HepG2 (cell line): ENCODE data around the gene DNAI2. TPM values are rescaled to one million over a fixed set of nuclear protein-coding genes. Genes with fewer than 3 reads are reported as not detected.
A peak's percentile ranks its signal among the peaks of the same experiment; 100 is the strongest.

Source experiments
- FOXM1 ChIP-seq: sonication (generic); formaldehyde crosslinking; IDR thresholded peaks from 2 replicates; pipeline ENCODE4 v1.5.0; 2020; ENCODE audit warnings: missing genetic modification reagents
- KDM4B ChIP-seq: sonication (generic); formaldehyde crosslinking; IDR thresholded peaks from 2 replicates; pipeline ENCODE4 v1.4.0; 2020; ENCODE audit warnings: missing genetic modification reagents
- NFKB2 ChIP-seq: sonication (generic); formaldehyde crosslinking; IDR thresholded peaks from 2 replicates; pipeline ENCODE4 v1.4.0; 2020; ENCODE audit warnings: missing genetic modification reagents, borderline replicate concordance
- RAD21 ChIP-seq: fragments of 450-650 bp; formaldehyde crosslinking; IDR thresholded peaks from 2 replicates; pipeline ENCODE4 v1.5.0; 2020; ENCODE audit warnings: mild to moderate bottlenecking
- SCMH1 ChIP-seq: sonication (generic); formaldehyde crosslinking; IDR thresholded peaks from 2 replicates; pipeline ENCODE4 v1.9.0; 2021; ENCODE audit warnings: missing genetic modification reagents, mild to moderate bottlenecking, borderline replicate concordance
- ZBTB20 ChIP-seq: sonication (generic); formaldehyde crosslinking; IDR thresholded peaks from 2 replicates; pipeline ENCODE4 v1.8.1; 2023; ENCODE audit warnings: missing genetic modification reagents, low read depth, mild to moderate bottlenecking, borderline replicate concordance
- ZBTB7B ChIP-seq: sonication (generic); formaldehyde crosslinking; IDR thresholded peaks from 2 replicates; pipeline ENCODE4 v1.4.0; 2020; ENCODE audit warnings: missing genetic modification reagents
- ZMYM3 ChIP-seq: sonication (generic); formaldehyde crosslinking; IDR thresholded peaks from 2 replicates; pipeline ENCODE4 v1.5.1; 2020; ENCODE audit warnings: mild to moderate bottlenecking, missing genetic modification reagents
- ZNF274 ChIP-seq: sonication (generic); formaldehyde crosslinking; IDR thresholded peaks from 2 replicates; pipeline ENCODE4 v1.5.1; 2020; ENCODE audit warnings: mild to moderate bottlenecking, missing genetic modification reagents
- ZNF296 ChIP-seq: sonication (generic); formaldehyde crosslinking; conservative IDR thresholded peaks from 2 replicates; pipeline ENCODE4 v1.5.0; 2020; ENCODE audit warnings: mild to moderate bottlenecking, missing genetic modification reagents
- ZNF354B ChIP-seq: sonication (generic); formaldehyde crosslinking; IDR thresholded peaks from 2 replicates; pipeline ENCODE4 v1.8.0; 2022; ENCODE audit warnings: mild to moderate bottlenecking, missing genetic modification reagents
- ZNF737 ChIP-seq: sonication (generic); formaldehyde crosslinking; IDR thresholded peaks from 2 replicates; pipeline ENCODE4 v1.5.0; 2020; ENCODE audit warnings: missing genetic modification reagents, mild to moderate bottlenecking, borderline replicate concordance
- ZNF776 ChIP-seq: sonication (generic); formaldehyde crosslinking; IDR thresholded peaks from 2 replicates; pipeline ENCODE4 v1.4.0; 2020; ENCODE audit warnings: mild to moderate bottlenecking, missing genetic modification reagents
- polyA plus RNA-seq, 8 experiments: library from polyadenylated mRNA; depleted of rRNA in 3 of 8; stranded (reverse) in 7 of 8; unstranded in 1 of 8; fragments of >200 nt; fragmentation: Illumina TruSeq in 4 of 8; extraction: Trizol in 4 of 8; gene quantifications; 2 replicates each; pipeline versions ENCODE4 v1.2.1 to v1.2.3, GENCODE V29; 2011 to 2016; ENCODE audit warnings: low read depth in 4 of 8, missing spikeins in 1 of 8, mixed read lengths in 1 of 8; ENCODE audit not compliant: insufficient read depth in 1 of 8
- total RNA-seq, 5 experiments: library from RNA; depleted of rRNA; stranded (reverse); fragments of >200 nt; fragmentation: Illumina TruSeq; extraction: Trizol; gene quantifications; 2 replicates each; pipeline ENCODE4 v1.2.3, GENCODE V29; 2016; ENCODE audit warnings: low read depth in 1 of 5
- TF ChIP-seq, protein P1 (sequence below): sonication (generic); formaldehyde crosslinking; IDR thresholded peaks from 2 replicates; pipeline ENCODE4 v1.4.0; 2020; ENCODE audit warnings: mild to moderate bottlenecking, missing genetic modification reagents, borderline replicate concordance
- TF ChIP-seq, protein P2 (sequence below): sonication (generic); formaldehyde crosslinking; IDR thresholded peaks from 2 replicates; pipeline ENCODE4 v1.4.0; 2020; ENCODE audit warnings: missing genetic modification reagents
- TF ChIP-seq, protein P3 (sequence below): sonication (generic); formaldehyde crosslinking; IDR thresholded peaks from 2 replicates; pipeline ENCODE4 v1.5.1; 2020; ENCODE audit warnings: mild to moderate bottlenecking, moderate library complexity, missing genetic modification reagents
- TF ChIP-seq, protein P4 (sequence below): sonication (generic); formaldehyde crosslinking; IDR thresholded peaks from 2 replicates; pipeline ENCODE4 v1.5.0; 2020; ENCODE audit warnings: missing genetic modification reagents, mild to moderate bottlenecking, borderline replicate concordance

The DNAI2 gene
- total and polyA plus RNA-seq, 2 of the 13 experiments (the other 11 are each of a cell fraction or from before 2014, with no cell fraction given): not detected

DNA sequence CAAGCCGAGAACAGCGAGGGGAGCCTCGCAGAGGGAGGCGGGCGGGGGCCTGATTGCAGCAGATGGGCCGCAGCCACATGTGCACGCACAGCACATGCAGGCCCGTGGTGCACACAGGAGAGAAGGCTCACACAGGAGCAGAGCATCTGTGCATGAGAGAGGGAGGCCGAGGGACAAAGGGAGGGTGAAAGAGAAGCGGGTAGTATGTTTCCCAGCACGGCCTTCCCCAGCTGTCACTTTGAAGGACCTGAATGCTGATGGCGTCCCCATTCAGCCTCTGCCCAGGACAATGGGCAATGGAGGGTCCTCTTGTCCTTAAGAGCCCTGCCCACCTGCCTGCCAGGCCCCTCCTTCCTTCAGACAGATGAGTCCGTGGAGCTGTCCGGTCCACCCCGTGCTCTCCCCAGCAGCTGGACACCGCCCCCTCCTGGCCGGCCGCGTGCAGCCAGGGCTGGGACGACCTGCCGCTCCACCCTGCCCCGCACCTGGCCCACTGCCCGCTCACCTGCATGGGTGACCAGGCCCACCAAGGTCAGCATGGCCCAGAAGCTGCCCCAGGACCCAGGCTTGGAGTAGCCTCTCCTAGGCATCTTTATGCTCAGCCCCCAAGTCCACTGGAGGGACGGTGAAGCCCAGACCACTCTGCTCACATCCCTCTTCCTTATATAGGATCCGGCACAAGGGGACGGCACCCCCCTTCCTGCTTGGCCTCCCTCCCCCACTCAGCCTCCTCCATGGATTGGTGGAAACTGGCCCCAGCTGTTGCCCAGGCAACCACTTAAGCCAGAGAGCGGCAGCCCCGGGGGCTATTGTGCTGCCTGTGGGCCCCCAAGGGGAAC, 87.4 kb downstream of the DNAI2 start, which contains the start of gene BTBD17 (continued):
- TF ChIP-seq, protein P1, sequence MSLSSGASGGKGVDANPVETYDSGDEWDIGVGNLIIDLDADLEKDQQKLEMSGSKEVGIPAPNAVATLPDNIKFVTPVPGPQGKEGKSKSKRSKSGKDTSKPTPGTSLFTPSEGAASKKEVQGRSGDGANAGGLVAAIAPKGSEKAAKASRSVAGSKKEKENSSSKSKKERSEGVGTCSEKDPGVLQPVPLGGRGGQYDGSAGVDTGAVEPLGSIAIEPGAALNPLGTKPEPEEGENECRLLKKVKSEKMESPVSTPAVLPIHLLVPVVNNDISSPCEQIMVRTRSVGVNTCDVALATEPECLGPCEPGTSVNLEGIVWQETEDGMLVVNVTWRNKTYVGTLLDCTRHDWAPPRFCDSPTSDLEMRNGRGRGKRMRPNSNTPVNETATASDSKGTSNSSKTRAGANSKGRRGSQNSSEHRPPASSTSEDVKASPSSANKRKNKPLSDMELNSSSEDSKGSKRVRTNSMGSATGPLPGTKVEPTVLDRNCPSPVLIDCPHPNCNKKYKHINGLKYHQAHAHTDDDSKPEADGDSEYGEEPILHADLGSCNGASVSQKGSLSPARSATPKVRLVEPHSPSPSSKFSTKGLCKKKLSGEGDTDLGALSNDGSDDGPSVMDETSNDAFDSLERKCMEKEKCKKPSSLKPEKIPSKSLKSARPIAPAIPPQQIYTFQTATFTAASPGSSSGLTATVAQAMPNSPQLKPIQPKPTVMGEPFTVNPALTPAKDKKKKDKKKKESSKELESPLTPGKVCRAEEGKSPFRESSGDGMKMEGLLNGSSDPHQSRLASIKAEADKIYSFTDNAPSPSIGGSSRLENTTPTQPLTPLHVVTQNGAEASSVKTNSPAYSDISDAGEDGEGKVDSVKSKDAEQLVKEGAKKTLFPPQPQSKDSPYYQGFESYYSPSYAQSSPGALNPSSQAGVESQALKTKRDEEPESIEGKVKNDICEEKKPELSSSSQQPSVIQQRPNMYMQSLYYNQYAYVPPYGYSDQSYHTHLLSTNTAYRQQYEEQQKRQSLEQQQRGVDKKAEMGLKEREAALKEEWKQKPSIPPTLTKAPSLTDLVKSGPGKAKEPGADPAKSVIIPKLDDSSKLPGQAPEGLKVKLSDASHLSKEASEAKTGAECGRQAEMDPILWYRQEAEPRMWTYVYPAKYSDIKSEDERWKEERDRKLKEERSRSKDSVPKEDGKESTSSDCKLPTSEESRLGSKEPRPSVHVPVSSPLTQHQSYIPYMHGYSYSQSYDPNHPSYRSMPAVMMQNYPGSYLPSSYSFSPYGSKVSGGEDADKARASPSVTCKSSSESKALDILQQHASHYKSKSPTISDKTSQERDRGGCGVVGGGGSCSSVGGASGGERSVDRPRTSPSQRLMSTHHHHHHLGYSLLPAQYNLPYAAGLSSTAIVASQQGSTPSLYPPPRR: 0 out of 2 replicates have a peak, but pooled peaks have one; percentile 22
- TF ChIP-seq, protein P2, sequence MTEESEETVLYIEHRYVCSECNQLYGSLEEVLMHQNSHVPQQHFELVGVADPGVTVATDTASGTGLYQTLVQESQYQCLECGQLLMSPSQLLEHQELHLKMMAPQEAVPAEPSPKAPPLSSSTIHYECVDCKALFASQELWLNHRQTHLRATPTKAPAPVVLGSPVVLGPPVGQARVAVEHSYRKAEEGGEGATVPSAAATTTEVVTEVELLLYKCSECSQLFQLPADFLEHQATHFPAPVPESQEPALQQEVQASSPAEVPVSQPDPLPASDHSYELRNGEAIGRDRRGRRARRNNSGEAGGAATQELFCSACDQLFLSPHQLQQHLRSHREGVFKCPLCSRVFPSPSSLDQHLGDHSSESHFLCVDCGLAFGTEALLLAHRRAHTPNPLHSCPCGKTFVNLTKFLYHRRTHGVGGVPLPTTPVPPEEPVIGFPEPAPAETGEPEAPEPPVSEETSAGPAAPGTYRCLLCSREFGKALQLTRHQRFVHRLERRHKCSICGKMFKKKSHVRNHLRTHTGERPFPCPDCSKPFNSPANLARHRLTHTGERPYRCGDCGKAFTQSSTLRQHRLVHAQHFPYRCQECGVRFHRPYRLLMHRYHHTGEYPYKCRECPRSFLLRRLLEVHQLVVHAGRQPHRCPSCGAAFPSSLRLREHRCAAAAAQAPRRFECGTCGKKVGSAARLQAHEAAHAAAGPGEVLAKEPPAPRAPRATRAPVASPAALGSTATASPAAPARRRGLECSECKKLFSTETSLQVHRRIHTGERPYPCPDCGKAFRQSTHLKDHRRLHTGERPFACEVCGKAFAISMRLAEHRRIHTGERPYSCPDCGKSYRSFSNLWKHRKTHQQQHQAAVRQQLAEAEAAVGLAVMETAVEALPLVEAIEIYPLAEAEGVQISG (CRISPR knock-in tag): 0 out of 2 replicates have a peak, but pooled peaks have one; percentile 19
- peak; percentile 67; the same call in 1 of the 2 replicates for TF ChIP-seq NFKB2 (CRISPR knock-in tag)
- TF ChIP-seq ZNF274: 0 out of 2 replicates have a peak, but pooled peaks have one; percentile 41
- TF ChIP-seq KDM4B (CRISPR knock-in tag): 0 out of 2 replicates have a peak, but pooled peaks have one; percentile 36
- TF ChIP-seq, protein P3, sequence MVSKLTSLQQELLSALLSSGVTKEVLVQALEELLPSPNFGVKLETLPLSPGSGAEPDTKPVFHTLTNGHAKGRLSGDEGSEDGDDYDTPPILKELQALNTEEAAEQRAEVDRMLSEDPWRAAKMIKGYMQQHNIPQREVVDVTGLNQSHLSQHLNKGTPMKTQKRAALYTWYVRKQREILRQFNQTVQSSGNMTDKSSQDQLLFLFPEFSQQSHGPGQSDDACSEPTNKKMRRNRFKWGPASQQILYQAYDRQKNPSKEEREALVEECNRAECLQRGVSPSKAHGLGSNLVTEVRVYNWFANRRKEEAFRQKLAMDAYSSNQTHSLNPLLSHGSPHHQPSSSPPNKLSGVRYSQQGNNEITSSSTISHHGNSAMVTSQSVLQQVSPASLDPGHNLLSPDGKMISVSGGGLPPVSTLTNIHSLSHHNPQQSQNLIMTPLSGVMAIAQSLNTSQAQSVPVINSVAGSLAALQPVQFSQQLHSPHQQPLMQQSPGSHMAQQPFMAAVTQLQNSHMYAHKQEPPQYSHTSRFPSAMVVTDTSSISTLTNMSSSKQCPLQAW (CRISPR knock-in tag): peak; percentile 36; the same call in 1 of the 2 replicates
- TF ChIP-seq, protein P4, sequence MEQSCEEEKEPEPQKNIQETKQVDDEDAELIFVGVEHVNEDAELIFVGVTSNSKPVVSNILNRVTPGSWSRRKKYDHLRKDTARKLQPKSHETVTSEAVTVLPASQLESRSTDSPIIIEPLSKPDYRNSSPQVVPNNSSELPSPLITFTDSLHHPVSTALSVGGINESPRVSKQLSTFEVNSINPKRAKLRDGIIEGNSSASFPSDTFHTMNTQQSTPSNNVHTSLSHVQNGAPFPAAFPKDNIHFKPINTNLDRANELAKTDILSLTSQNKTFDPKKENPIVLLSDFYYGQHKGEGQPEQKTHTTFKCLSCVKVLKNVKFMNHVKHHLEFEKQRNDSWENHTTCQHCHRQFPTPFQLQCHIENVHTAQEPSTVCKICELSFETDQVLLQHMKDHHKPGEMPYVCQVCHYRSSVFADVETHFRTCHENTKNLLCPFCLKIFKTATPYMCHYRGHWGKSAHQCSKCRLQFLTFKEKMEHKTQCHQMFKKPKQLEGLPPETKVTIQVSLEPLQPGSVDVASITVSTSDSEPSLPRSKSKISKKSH (CRISPR knock-in tag): 0 out of 2 replicates have a peak, but pooled peaks have one; percentile 24
- no peak for TF ChIP-seq FOXM1
- peak; percentile 62; the same call in 1 of the 2 replicates for TF ChIP-seq ZNF737 (CRISPR knock-in tag)
- peak; percentile 64 for TF ChIP-seq RAD21 (CRISPR knock-in tag)
- TF ChIP-seq ZNF296 (CRISPR knock-in tag): 0 out of 2 replicates have a peak, but pooled peaks have one; percentile 40
- 0 out of 2 replicates have a peak, but pooled peaks have one; percentile 31 for TF ChIP-seq ZMYM3 (CRISPR knock-in tag)
- TF ChIP-seq SCMH1 (CRISPR knock-in tag): no peak
- peak; percentile 47; the same call in 1 of the 2 replicates for TF ChIP-seq ZBTB20 (CRISPR knock-in tag)
- no peak for TF ChIP-seq ZNF776 (CRISPR knock-in tag)
- 0 out of 2 replicates have a peak, but pooled peaks have one; percentile 23 for TF ChIP-seq ZBTB7B (CRISPR knock-in tag)
- TF ChIP-seq ZNF354B: no peak
